GM23338 (cell line): ENCODE measurements around the gene SCRG1. TPM values are rescaled to one million over a fixed set of nuclear protein-coding genes. Genes with fewer than 3 reads are reported as not detected.

Experiments
- ATAC-seq: fragments of 200-7000 bp; cut with Tn5 transposase; 3 replicates; pipeline ENCODE4 v1.9.1; 2020
- DNase-seq: peaks from one replicate; pipeline ENCODE4 v3.0.0-alpha.2; 2015; ENCODE audit warnings: low spot score
- H2AFZ ChIP-seq: fragments of 200-600 bp; sonication (generic); 2 replicates; pipeline ENCODE4 v1.8.0; 2016; ENCODE audit warnings: antibody characterized with exemption, mild to moderate bottlenecking, moderate library complexity
- H3F3A ChIP-seq: fragments of 200-600 bp; sonication (generic); replicated peaks from 2 replicates; pipeline ENCODE4 v1.8.0; 2017; ENCODE audit warnings: antibody characterized with exemption, mixed run types, low read depth
- H3K27ac ChIP-seq: fragments of 200-600 bp; sonication (generic); 2 replicates; pipeline ENCODE4 v1.6.1; 2016; ENCODE audit warnings: low read depth
- H3K27me3 ChIP-seq: fragments of 200-600 bp; sonication (generic); 2 replicates; pipeline ENCODE4 v1.8.0; 2016; ENCODE audit warnings: mild to moderate bottlenecking, mixed run types, moderate library complexity; ENCODE audit not compliant: insufficient read depth
- H3K36me3 ChIP-seq: fragments of 200-600 bp; sonication (generic); 2 replicates; pipeline ENCODE4 v1.8.0; 2016; ENCODE audit warnings: mild to moderate bottlenecking; ENCODE audit not compliant: insufficient read depth
- H3K4me1 ChIP-seq: fragments of 200-600 bp; sonication (generic); 2 replicates; pipeline ENCODE4 v1.8.0; 2016; ENCODE audit warnings: mild to moderate bottlenecking, moderate library complexity; ENCODE audit not compliant: insufficient read depth
- H3K4me2 ChIP-seq: fragments of 200-600 bp; sonication (generic); 2 replicates; pipeline ENCODE4 v1.7.1; 2017; ENCODE audit warnings: mixed run types
- H3K4me3 ChIP-seq: fragments of 200-600 bp; sonication (generic); 2 replicates; pipeline ENCODE4 v1.6.1; 2016; ENCODE audit warnings: mixed run types
- H3K79me2 ChIP-seq: fragments of 200-600 bp; sonication (generic); replicated peaks from 2 replicates; pipeline ENCODE4 v1.8.0; 2017; ENCODE audit warnings: mild to moderate bottlenecking; ENCODE audit not compliant: insufficient read depth
- H3K9me2 ChIP-seq: fragments of 200-600 bp; sonication (generic); 2 replicates; pipeline ENCODE4 v1.8.0; 2017; ENCODE audit not compliant: insufficient read depth
- H4K20me1 ChIP-seq: fragments of 200-600 bp; sonication (generic); replicated peaks from 2 replicates; pipeline ENCODE4 v1.8.0; 2017; ENCODE audit warnings: mild to moderate bottlenecking; ENCODE audit not compliant: insufficient read depth
- H3K27ac Mint-ChIP-seq: 2 replicates; pipeline ENCODE4 v1.8.0; 2020; ENCODE audit warnings: inconsistent platforms, mild to moderate bottlenecking, moderate library complexity, mixed read lengths
- H3K27me3 Mint-ChIP-seq: 3 replicates; pipeline ENCODE4 v1.8.0; 2022; ENCODE audit warnings: low read depth, mild to moderate bottlenecking, moderate library complexity, mixed read lengths, inconsistent platforms; ENCODE audit not compliant: insufficient read depth, poor library complexity
- H3K36me3 Mint-ChIP-seq: 3 replicates; pipeline ENCODE4 v1.8.0; 2021; ENCODE audit warnings: low read depth, mild to moderate bottlenecking, inconsistent platforms, moderate library complexity, mixed read lengths
- H3K4me1 Mint-ChIP-seq: 3 replicates; pipeline ENCODE4 v1.8.0; 2020; ENCODE audit warnings: mild to moderate bottlenecking, inconsistent platforms, mixed read lengths
- H3K4me3 Mint-ChIP-seq: 3 replicates; pipeline ENCODE4 v1.8.0; 2021; ENCODE audit warnings: moderate library complexity, mild to moderate bottlenecking, inconsistent platforms, mixed read lengths
- H3K9me3 Mint-ChIP-seq: 3 replicates; pipeline ENCODE4 v1.8.0; 2020; ENCODE audit warnings: moderate library complexity, mild to moderate bottlenecking, inconsistent platforms, mixed read lengths
- CREB1 ChIP-seq: fragments of 250-450 bp; sonication (Bioruptor Pico); IDR thresholded peaks from 2 replicates; pipeline ENCODE4 v1.5.0; 2020; ENCODE audit warnings: low read depth, mild to moderate bottlenecking, moderate library complexity
- EZH2phosphoT487 ChIP-seq: fragments of 200-600 bp; sonication (generic); IDR thresholded peaks from one replicate; pipeline ENCODE4 v1.8.1; 2018; ENCODE audit warnings: antibody characterized with exemption; ENCODE audit not compliant: unreplicated experiment
- NANOG ChIP-seq: IDR thresholded peaks from 2 replicates; pipeline ENCODE4 v1.6.1; 2016; ENCODE audit warnings: antibody characterized with exemption, borderline replicate concordance
- STAT1 ChIP-seq: IDR thresholded peaks from one replicate; pipeline ENCODE4 v1.6.1; 2016; ENCODE audit warnings: antibody characterized with exemption; ENCODE audit not compliant: unreplicated experiment
- polyA plus RNA-seq: library from polyadenylated mRNA; unstranded; fragments of >200 nt; fragmentation: Nextera tagmentation; extraction: Ambion mirVana; gene quantifications from 2 replicates; pipeline ENCODE4 v1.2.1, GENCODE V29; 2016
- total RNA-seq: library from RNA; depleted of rRNA; stranded (reverse); fragments of >200 nt; shearing (Covaris generic); gene quantifications from 2 replicates; pipeline ENCODE4 v1.2.3, GENCODE V29; 2014
- TF ChIP-seq, protein P1 (sequence below): IDR thresholded peaks from one replicate; pipeline ENCODE4 v1.6.1; 2018; ENCODE audit warnings: antibody characterized with exemption; ENCODE audit not compliant: unreplicated experiment
- TF ChIP-seq, protein P2 (sequence below): fragments of 250-450 bp; sonication (Bioruptor Pico); IDR thresholded peaks from 2 replicates; pipeline ENCODE4 v1.5.0; 2020; ENCODE audit warnings: mild to moderate bottlenecking, moderate library complexity
- TF ChIP-seq, protein P3 (sequence below), 2 experiments: fragments of 200-600 bp in 1 of 2; sonication (generic) in 1 of 2; conservative IDR thresholded peaks; 2 replicates each; pipeline versions ENCODE4 v1.5.1 to v1.6.1; 2016 to 2017; ENCODE audit warnings: antibody characterized with exemption in 2 of 2, low read depth in 2 of 2, mild to moderate bottlenecking in 2 of 2, moderate library complexity in 1 of 2

The SCRG1 gene
- total and polyA plus RNA-seq, 2 experiments from 2014 or later, result 0.45 TPM; not detected in 1

DNA sequence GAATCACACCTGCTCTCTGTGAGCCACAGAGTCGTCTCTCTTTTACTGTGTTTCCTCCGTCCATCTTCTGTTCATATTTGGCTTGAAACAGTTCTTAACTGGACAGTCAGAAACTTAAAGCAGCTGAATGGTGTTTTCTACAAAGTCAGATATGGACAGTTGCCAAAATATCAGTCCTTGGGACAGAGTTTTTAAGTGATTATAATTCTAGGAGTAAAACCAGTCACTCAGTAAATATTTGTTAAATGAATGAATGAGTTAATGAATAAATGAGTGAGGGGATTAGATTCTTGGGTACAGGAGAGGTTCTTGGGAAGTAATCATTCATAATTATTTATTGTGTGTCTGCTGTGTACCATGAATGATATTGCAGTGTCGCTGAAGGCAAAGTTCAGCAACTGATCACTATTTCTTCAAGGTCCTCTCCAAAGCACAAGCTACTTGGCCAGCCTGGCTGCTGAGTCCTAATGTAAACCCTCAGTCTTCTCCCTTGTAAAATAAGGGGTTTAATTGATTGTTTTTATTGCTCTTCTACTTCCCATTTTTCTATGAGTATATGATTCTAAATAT lies 5.5 kb upstream of the SCRG1 start (continued):
- TF ChIP-seq, protein P1, sequence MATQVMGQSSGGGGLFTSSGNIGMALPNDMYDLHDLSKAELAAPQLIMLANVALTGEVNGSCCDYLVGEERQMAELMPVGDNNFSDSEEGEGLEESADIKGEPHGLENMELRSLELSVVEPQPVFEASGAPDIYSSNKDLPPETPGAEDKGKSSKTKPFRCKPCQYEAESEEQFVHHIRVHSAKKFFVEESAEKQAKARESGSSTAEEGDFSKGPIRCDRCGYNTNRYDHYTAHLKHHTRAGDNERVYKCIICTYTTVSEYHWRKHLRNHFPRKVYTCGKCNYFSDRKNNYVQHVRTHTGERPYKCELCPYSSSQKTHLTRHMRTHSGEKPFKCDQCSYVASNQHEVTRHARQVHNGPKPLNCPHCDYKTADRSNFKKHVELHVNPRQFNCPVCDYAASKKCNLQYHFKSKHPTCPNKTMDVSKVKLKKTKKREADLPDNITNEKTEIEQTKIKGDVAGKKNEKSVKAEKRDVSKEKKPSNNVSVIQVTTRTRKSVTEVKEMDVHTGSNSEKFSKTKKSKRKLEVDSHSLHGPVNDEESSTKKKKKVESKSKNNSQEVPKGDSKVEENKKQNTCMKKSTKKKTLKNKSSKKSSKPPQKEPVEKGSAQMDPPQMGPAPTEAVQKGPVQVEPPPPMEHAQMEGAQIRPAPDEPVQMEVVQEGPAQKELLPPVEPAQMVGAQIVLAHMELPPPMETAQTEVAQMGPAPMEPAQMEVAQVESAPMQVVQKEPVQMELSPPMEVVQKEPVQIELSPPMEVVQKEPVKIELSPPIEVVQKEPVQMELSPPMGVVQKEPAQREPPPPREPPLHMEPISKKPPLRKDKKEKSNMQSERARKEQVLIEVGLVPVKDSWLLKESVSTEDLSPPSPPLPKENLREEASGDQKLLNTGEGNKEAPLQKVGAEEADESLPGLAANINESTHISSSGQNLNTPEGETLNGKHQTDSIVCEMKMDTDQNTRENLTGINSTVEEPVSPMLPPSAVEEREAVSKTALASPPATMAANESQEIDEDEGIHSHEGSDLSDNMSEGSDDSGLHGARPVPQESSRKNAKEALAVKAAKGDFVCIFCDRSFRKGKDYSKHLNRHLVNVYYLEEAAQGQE, result no peak
- TF ChIP-seq CREB1 (no peak), EZH2phosphoT487 (no peak)
- TF ChIP-seq, protein P2, sequence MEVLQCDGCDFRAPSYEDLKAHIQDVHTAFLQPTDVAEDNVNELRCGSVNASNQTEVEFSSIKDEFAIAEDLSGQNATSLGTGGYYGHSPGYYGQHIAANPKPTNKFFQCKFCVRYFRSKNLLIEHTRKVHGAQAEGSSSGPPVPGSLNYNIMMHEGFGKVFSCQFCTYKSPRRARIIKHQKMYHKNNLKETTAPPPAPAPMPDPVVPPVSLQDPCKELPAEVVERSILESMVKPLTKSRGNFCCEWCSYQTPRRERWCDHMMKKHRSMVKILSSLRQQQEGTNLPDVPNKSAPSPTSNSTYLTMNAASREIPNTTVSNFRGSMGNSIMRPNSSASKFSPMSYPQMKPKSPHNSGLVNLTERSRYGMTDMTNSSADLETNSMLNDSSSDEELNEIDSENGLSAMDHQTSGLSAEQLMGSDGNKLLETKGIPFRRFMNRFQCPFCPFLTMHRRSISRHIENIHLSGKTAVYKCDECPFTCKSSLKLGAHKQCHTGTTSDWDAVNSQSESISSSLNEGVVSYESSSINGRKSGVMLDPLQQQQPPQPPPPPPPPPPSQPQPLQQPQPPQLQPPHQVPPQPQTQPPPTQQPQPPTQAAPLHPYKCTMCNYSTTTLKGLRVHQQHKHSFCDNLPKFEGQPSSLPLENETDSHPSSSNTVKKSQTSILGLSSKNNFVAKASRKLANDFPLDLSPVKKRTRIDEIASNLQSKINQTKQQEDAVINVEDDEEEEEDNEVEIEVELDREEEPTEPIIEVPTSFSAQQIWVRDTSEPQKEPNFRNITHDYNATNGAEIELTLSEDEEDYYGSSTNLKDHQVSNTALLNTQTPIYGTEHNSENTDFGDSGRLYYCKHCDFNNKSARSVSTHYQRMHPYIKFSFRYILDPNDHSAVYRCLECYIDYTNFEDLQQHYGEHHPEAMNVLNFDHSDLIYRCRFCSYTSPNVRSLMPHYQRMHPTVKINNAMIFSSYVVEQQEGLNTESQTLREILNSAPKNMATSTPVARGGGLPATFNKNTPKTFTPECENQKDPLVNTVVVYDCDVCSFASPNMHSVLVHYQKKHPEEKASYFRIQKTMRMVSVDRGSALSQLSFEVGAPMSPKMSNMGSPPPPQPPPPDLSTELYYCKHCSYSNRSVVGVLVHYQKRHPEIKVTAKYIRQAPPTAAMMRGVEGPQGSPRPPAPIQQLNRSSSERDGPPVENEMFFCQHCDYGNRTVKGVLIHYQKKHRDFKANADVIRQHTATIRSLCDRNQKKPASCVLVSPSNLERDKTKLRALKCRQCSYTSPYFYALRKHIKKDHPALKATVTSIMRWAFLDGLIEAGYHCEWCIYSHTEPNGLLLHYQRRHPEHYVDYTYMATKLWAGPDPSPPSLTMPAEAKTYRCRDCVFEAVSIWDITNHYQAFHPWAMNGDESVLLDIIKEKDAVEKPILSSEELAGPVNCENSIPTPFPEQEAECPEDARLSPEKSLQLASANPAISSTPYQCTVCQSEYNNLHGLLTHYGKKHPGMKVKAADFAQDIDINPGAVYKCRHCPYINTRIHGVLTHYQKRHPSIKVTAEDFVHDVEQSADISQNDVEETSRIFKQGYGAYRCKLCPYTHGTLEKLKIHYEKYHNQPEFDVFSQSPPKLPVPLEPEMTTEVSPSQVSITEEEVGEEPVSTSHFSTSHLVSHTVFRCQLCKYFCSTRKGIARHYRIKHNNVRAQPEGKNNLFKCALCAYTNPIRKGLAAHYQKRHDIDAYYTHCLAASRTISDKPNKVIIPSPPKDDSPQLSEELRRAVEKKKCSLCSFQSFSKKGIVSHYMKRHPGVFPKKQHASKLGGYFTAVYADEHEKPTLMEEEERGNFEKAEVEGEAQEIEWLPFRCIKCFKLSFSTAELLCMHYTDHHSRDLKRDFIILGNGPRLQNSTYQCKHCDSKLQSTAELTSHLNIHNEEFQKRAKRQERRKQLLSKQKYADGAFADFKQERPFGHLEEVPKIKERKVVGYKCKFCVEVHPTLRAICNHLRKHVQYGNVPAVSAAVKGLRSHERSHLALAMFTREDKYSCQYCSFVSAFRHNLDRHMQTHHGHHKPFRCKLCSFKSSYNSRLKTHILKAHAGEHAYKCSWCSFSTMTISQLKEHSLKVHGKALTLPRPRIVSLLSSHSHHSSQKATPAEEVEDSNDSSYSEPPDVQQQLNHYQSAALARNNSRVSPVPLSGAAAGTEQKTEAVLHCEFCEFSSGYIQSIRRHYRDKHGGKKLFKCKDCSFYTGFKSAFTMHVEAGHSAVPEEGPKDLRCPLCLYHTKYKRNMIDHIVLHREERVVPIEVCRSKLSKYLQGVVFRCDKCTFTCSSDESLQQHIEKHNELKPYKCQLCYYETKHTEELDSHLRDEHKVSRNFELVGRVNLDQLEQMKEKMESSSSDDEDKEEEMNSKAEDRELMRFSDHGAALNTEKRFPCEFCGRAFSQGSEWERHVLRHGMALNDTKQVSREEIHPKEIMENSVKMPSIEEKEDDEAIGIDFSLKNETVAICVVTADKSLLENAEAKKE (CRISPR knock-in tag), result no peak

DNA sequence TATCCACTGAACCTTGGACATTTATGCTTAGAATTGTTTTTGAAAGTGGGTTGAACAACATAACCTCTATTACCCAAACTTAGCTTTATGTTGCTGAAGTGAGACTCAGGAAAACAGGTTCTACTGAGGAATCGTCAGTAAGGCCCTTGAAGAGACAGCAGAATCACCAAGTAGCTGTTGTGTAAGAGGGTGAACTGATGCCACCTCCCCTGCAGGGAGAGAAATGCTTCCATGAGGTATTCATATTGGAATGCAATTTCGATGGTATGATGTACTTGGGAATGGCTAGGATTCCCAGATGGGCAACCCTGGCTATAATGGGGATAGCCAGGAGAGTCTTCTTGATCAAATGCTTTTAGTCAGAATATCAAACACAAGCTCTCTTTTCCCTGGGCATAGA lies 4.1 kb upstream of the SCRG1 start:
- TF ChIP-seq STAT1 (no peak), NANOG (no peak)
- TF ChIP-seq, protein P3, sequence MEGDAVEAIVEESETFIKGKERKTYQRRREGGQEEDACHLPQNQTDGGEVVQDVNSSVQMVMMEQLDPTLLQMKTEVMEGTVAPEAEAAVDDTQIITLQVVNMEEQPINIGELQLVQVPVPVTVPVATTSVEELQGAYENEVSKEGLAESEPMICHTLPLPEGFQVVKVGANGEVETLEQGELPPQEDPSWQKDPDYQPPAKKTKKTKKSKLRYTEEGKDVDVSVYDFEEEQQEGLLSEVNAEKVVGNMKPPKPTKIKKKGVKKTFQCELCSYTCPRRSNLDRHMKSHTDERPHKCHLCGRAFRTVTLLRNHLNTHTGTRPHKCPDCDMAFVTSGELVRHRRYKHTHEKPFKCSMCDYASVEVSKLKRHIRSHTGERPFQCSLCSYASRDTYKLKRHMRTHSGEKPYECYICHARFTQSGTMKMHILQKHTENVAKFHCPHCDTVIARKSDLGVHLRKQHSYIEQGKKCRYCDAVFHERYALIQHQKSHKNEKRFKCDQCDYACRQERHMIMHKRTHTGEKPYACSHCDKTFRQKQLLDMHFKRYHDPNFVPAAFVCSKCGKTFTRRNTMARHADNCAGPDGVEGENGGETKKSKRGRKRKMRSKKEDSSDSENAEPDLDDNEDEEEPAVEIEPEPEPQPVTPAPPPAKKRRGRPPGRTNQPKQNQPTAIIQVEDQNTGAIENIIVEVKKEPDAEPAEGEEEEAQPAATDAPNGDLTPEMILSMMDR (conservative IDR thresholded peaks at IDR 0.05; ENCODE audit: low read depth in 2 of 2), result no peak
- no peak for ATAC-seq
- Histone ChIP-seq H3K27ac (no peak overlapping the region), H3K79me2 (no peaks in the 10 kb centered on the region), H3K36me3 (no peaks in the 10 kb centered on the region), H2AFZ (no peak overlapping the region), H3K4me2 (no peak overlapping the region), H3K4me3 (no peak overlapping the region), H3F3A (no peaks in the 10 kb centered on the region), H4K20me1 (no peaks in the 10 kb centered on the region), H3K27me3 (no peaks in the 10 kb centered on the region), H3K4me1 (no peaks in the 10 kb centered on the region; the same call in 1 of the 2 replicates), H3K9me2 (no peaks in the 10 kb centered on the region)
- no peaks in the 10 kb centered on the region for H3K4me1 Mint-ChIP-seq
- H3K4me3 Mint-ChIP-seq, result no peak overlapping the region
- no peaks in the 10 kb centered on the region for H3K27me3 Mint-ChIP-seq
- no peak overlapping the region for H3K27ac Mint-ChIP-seq
- no peaks in the 10 kb centered on the region for H3K36me3 Mint-ChIP-seq
- no peak for DNase-seq
- H3K9me3 Mint-ChIP-seq, result no peaks in the 10 kb centered on the region
